Left colon (tissue), 2 donors: ENCODE results near the gene P4HTM. TPM values are rescaled to one million over a fixed set of nuclear protein-coding genes. Genes with fewer than 3 reads are reported as not detected.

Experiments
- ATAC-seq: fragments of 200-7000 bp; cut with Tn5 transposase; one replicate; pipeline ENCODE4 v1.9.1; 2020; ENCODE audit warnings: mild to moderate bottlenecking, moderate library complexity
- DNase-seq, 2 donors: peaks; one replicate each; pipeline ENCODE4 v3.0.0-alpha.2; 2020
- intact Hi-C, 2 donors: fragments of 100-400 bp; cut with DNase I in 1 of 2; cut with micrococcal nuclease in 1 of 2; formaldehyde crosslinking; loops; one replicate each; pipeline versions ENCODE4 v1.11.2 to v1.14.0; 2022; cut with DNase I, micrococcal nuclease
- microRNA-seq, 2 donors: library from miRNA; unstranded; fragments of <30 nt; microRNA quantifications; one replicate each; pipeline versions ENCODE4 v1.1.0 to v1.2.0, GENCODE V29; 2020
- total RNA-seq, 2 donors: library from RNA; stranded (reverse); fragmentation: NEBNext Ultra II Directional; extraction: Animal tissue kit (Norgen Biotek cat#: 25700); gene quantifications; one replicate each; pipeline ENCODE4 v1.2.1, GENCODE V29; 2021
- donor health status: DM: no; HTN: no; CAD: no.
- donor health status: DM: yes; HTN: yes; CAD: no.

Gene P4HTM
- total RNA-seq, 2 donors from 2014 or later = 33.8 to 47.3 TPM

- DNase-seq (no peak), ATAC-seq (no peak)
- intact Hi-C loops = no loop called here
Observed at GRCh38 chr3:49035281-49035680, 45.2 kb downstream of the P4HTM start.

GRCh38 chr3:49053543-49053942 lies 63.5 kb downstream of the P4HTM start:
- intact Hi-C loops = no loop called here
- no peak for ATAC-seq
- DNase-seq = no peak

GRCh38 chr3:49054344-49054862 lies 64.4 kb downstream of the P4HTM start:
- intact Hi-C loops = no loop called here
- ATAC-seq = no peak

More at GRCh38 chr3:49054344-49054862, 64.4 kb downstream of the P4HTM start:
- no peak for DNase-seq

Small RNA genes within 50 kb of the gene (microRNA-seq; reads per million reads assigned to microRNA genes)
- gene MIR191 = 13,181 to 20,687 reads per million in 2 donors
- 2,359 to 4,578 reads per million in 2 donors for gene MIR425

Other genes starting within 250 kb of the P4HTM start
- gene PRKAR2A, start 142.4 kb upstream of the P4HTM start, total RNA-seq = 10 to 100 TPM; 68.1 to 75.4 TPM
- gene SLC25A20, start 91.4 kb upstream of the P4HTM start, total RNA-seq = 10 to 100 TPM; 43.0 to 56.3 TPM
- gene ARIH2, start 71.4 kb upstream of the P4HTM start, total RNA-seq = 10 to 100 TPM; 72.3 to 82.0 TPM
- 100 to 1,000 TPM; 114 to 121 TPM for gene WDR6, start 17.1 kb downstream of the P4HTM start, total RNA-seq
- 10 to 100 TPM; 19.2 to 20.5 TPM for gene DALRD3, start 28.3 kb downstream of the P4HTM start, total RNA-seq
- gene NDUFAF3, start 31.9 kb downstream of the P4HTM start, total RNA-seq = 10 to 100 TPM; 65.2 to 70.1 TPM
- gene IMPDH2, start 39.2 kb downstream of the P4HTM start, total RNA-seq = 100 to 1,000 TPM; 102 to 122 TPM
- 10 to 100 TPM; 73.5 to 83.6 TPM for gene QRICH1, start 103.8 kb downstream of the P4HTM start, total RNA-seq
- gene QARS1, start 114.5 kb downstream of the P4HTM start, total RNA-seq = 100 to 1,000 TPM; 339 to 417 TPM
- 10 to 100 TPM; 66.9 to 67.7 TPM for gene USP19, start 130.6 kb downstream of the P4HTM start, total RNA-seq
- 100 to 1,000 TPM in 1 of 2 donors, 10 to 100 TPM in 1; 66.1 to 102 TPM for gene LAMB2, start 142.8 kb downstream of the P4HTM start, total RNA-seq
- 10 to 100 TPM; 16.3 to 20.3 TPM for gene CCDC71, start 176.1 kb downstream of the P4HTM start, total RNA-seq
- 10 to 100 TPM in 1 of 2 donors, 1 to 10 TPM in 1; 4.6 to 12.5 TPM for gene KLHDC8B, start 181.4 kb downstream of the P4HTM start, total RNA-seq